ENCODE measurements around the gene THSD7A.

DNA sequence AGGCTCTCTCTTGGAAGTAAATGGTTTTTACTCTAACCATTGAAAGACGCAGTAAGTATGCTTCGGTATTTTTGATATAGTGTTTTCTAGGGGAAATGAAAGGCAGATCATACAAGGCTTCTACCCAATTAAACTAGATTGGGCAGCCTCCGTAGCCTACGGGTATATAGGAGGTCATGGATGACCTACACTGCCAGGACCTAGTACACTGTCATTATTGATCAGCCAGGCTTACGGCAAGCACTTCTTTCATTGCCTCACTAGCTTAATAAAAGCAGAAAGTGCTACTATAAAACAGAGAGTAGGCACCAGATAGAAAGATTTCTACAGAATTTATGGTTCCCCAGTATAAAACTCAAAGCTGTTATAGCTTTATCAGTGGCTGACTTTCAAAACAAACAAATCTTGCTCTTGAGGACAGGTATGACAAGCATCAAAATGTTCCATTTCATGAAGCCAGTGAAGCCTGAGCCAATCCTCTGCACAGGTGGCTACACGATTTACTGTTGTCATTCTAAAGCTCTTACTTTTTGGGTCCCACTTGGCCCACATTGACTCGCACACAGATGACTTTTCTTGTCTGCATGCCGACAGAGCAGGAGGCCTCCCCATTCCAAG is 358.1 kb downstream of the THSD7A start:
- TF ChIP-seq, protein P1, sequence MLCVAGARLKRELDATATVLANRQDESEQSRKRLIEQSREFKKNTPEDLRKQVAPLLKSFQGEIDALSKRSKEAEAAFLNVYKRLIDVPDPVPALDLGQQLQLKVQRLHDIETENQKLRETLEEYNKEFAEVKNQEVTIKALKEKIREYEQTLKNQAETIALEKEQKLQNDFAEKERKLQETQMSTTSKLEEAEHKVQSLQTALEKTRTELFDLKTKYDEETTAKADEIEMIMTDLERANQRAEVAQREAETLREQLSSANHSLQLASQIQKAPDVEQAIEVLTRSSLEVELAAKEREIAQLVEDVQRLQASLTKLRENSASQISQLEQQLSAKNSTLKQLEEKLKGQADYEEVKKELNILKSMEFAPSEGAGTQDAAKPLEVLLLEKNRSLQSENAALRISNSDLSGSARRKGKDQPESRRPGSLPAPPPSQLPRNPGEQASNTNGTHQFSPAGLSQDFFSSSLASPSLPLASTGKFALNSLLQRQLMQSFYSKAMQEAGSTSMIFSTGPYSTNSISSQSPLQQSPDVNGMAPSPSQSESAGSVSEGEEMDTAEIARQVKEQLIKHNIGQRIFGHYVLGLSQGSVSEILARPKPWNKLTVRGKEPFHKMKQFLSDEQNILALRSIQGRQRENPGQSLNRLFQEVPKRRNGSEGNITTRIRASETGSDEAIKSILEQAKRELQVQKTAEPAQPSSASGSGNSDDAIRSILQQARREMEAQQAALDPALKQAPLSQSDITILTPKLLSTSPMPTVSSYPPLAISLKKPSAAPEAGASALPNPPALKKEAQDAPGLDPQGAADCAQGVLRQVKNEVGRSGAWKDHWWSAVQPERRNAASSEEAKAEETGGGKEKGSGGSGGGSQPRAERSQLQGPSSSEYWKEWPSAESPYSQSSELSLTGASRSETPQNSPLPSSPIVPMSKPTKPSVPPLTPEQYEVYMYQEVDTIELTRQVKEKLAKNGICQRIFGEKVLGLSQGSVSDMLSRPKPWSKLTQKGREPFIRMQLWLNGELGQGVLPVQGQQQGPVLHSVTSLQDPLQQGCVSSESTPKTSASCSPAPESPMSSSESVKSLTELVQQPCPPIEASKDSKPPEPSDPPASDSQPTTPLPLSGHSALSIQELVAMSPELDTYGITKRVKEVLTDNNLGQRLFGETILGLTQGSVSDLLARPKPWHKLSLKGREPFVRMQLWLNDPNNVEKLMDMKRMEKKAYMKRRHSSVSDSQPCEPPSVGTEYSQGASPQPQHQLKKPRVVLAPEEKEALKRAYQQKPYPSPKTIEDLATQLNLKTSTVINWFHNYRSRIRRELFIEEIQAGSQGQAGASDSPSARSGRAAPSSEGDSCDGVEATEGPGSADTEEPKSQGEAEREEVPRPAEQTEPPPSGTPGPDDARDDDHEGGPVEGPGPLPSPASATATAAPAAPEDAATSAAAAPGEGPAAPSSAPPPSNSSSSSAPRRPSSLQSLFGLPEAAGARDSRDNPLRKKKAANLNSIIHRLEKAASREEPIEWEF (IDR thresholded peaks at IDR 0.05; ENCODE audit: insufficient replicate concordance, low read depth, low read length), result no peak
- TF ChIP-seq, protein P2, sequence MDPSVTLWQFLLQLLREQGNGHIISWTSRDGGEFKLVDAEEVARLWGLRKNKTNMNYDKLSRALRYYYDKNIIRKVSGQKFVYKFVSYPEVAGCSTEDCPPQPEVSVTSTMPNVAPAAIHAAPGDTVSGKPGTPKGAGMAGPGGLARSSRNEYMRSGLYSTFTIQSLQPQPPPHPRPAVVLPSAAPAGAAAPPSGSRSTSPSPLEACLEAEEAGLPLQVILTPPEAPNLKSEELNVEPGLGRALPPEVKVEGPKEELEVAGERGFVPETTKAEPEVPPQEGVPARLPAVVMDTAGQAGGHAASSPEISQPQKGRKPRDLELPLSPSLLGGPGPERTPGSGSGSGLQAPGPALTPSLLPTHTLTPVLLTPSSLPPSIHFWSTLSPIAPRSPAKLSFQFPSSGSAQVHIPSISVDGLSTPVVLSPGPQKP (IDR thresholded peaks at IDR 0.05; ENCODE audit: low read depth, low read length), result no peak
- no peak for TF ChIP-seq ZNF274 (IDR thresholded peaks at IDR 0.05; ENCODE audit: insufficient read depth, insufficient read length)
- TF ChIP-seq SMC3 (IDR thresholded peaks at IDR 0.05; ENCODE audit: borderline replicate concordance, low read length), result no peak
- no peak for TF ChIP-seq POLR2AphosphoS2 (IDR thresholded peaks at IDR 0.05; ENCODE audit: low read depth, low read length)
- no peak for TF ChIP-seq NR2C2 (IDR thresholded peaks at IDR 0.05; ENCODE audit: borderline replicate concordance, control insufficient read depth, insufficient read length, low read depth)
- TF ChIP-seq CREB1 (IDR thresholded peaks at IDR 0.05; ENCODE audit: low read depth), result no peak
